ENCODE data around the gene RAB44. TPM values are rescaled to one million over a fixed set of nuclear protein-coding genes. Genes with fewer than 3 reads are reported as not detected.

The RAB44 gene
- total RNA-seq, 6 experiments from 2014 or later = 0.05 to 0.07 (median 0.07) TPM; not detected in 3

GRCh38 chr6:36725581-36725980 lies 28.0 kb downstream of the RAB44 start:
- no peaks in the 10 kb centered on the region for H3K4me1 ChIP-seq
- no peaks in the 10 kb centered on the region for H3K9me3 ChIP-seq
- ATAC-seq (no peak), DNase-seq (no peak)
- H3K4me3 ChIP-seq = no peak overlapping the region
- intact Hi-C loops (cut with DNase I) = no loop called here
- TF ChIP-seq, protein P1, sequence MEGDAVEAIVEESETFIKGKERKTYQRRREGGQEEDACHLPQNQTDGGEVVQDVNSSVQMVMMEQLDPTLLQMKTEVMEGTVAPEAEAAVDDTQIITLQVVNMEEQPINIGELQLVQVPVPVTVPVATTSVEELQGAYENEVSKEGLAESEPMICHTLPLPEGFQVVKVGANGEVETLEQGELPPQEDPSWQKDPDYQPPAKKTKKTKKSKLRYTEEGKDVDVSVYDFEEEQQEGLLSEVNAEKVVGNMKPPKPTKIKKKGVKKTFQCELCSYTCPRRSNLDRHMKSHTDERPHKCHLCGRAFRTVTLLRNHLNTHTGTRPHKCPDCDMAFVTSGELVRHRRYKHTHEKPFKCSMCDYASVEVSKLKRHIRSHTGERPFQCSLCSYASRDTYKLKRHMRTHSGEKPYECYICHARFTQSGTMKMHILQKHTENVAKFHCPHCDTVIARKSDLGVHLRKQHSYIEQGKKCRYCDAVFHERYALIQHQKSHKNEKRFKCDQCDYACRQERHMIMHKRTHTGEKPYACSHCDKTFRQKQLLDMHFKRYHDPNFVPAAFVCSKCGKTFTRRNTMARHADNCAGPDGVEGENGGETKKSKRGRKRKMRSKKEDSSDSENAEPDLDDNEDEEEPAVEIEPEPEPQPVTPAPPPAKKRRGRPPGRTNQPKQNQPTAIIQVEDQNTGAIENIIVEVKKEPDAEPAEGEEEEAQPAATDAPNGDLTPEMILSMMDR (IDR thresholded peaks at IDR 0.05) = no peak
- no peak for TF ChIP-seq POLR2A (IDR thresholded peaks at IDR 0.05)
- H3K36me3 ChIP-seq = no peaks in the 10 kb centered on the region
- 87% methylated on average over 7 of the region's 7 CpGs for WGBS (ENCODE audit: insufficient coverage, low coverage, low lambda C conversion rate, missing lambda C conversion rate)
- H3K27me3 ChIP-seq = no peaks in the 10 kb centered on the region
- no peak overlapping the region for H3K27ac ChIP-seq

DNA sequence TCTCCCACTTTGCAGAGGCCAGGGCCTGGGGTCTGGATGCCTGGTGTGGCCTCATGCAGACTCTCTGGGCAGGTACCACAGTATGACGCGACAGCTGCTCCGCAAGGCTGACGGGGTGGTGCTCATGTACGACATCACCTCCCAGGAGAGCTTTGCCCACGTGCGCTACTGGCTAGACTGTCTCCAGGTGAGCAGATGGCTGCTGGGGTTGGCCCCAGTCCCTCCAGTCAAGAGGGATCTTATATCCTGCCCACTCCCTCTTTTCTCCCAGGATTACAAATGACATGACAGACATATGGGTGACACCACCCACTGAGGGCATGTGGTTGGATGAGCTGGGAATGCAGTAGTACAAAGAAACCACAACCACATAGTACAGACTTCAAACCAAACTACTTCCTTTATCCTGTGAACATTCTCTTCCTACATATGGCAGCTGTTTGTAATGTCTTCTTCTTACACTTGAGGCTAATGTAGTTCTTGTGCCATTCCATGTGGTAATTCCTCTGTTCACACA lies 29.9 kb downstream of the RAB44 start:
- Histone ChIP-seq H3K27ac (no peak overlapping the region), H3K36me3 (no peaks in the 10 kb centered on the region), H3K4me3 (no peak overlapping the region), H3K4me1 (no peaks in the 10 kb centered on the region), H3K27me3 (no peaks in the 10 kb centered on the region), H3K9me3 (no peaks in the 10 kb centered on the region)
- TF ChIP-seq, protein P1 (IDR thresholded peaks at IDR 0.05) = no peak
- no peak for TF ChIP-seq POLR2A (IDR thresholded peaks at IDR 0.05)
- ATAC-seq = no peak
- WGBS (ENCODE audit: insufficient coverage, low coverage, low lambda C conversion rate, missing lambda C conversion rate) = 100% methylated on average over 1 of the region's 7 CpGs
- intact Hi-C loops (cut with DNase I) = no loop called here
- DNase-seq = no peak

DNA sequence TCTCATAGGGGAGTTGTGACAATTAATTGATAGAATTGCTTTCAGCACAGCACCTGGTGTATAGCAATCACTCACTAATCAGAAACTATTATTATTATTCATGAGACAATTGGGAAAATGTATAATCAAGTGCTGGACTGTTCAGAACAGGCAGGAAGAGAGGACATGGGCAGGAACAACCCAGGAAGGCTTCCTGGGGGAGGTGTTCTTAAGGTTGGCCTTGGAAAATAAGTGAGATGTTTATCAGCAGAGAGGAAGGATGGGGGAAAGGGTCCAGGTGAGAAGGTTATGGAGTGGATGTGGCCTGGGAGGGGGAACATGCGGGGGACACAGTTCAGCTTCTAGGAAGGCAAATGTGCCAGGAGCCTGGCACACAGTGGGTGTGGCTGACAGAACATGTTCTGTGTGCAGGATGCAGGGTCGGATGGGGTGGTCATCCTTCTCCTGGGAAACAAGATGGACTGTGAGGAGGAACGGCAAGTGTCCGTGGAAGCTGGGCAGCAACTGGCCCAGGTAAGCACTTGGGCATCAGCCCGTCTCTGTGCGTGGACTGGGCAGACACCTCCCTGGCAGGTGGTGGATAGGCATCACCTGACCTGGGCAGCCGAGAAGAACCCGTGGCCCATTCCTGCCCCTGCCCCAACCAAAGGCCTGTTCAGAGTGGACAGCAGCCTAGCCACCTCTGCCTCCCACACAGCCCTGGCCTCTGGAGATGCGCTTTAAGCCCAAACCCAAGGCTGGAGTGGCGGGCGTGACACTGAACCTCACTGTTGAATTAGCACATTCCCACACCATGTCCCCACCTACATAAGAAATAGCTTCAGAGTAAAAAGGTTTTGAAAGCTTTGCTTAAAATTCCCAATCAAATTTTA lies 30.9 kb downstream of the RAB44 start:
- WGBS (ENCODE audit: insufficient coverage, low coverage, low lambda C conversion rate, missing lambda C conversion rate) = 80% methylated on average over 4 of the region's 11 CpGs
- peak in 1 of 4 donors; percentile 5 for ATAC-seq
- no peak overlapping the region for H3K27ac ChIP-seq
- no peak for DNase-seq
- no peaks in the 10 kb centered on the region for H3K27me3 ChIP-seq
- TF ChIP-seq, protein P1 (IDR thresholded peaks at IDR 0.05) = no peak
- no peak for TF ChIP-seq POLR2A (IDR thresholded peaks at IDR 0.05)
- H3K4me1 ChIP-seq = no peaks in the 10 kb centered on the region
- H3K9me3 ChIP-seq = no peaks in the 10 kb centered on the region
- intact Hi-C loops (cut with DNase I) = no loop called here
- no peak overlapping the region for H3K4me3 ChIP-seq
- no peaks in the 10 kb centered on the region for H3K36me3 ChIP-seq

GRCh38 chr6:36729161-36729524 lies 31.5 kb downstream of the RAB44 start:
- H3K4me1 ChIP-seq = no peaks in the 10 kb centered on the region
- H3K9me3 ChIP-seq = no peaks in the 10 kb centered on the region
- 48% methylated on average over 3 of the region's 3 CpGs for WGBS (ENCODE audit: insufficient coverage, low coverage, low lambda C conversion rate, missing lambda C conversion rate)
- TF ChIP-seq, protein P1 (IDR thresholded peaks at IDR 0.05) = no peak
- TF ChIP-seq POLR2A (IDR thresholded peaks at IDR 0.05) = no peak
- no peaks in the 10 kb centered on the region for H3K27me3 ChIP-seq
- ATAC-seq = no peak
- intact Hi-C loops (cut with DNase I) = no loop called here
- H3K27ac ChIP-seq = no peak overlapping the region
- DNase-seq = no peak
- H3K36me3 ChIP-seq = no peaks in the 10 kb centered on the region
- H3K4me3 ChIP-seq = no peak overlapping the region

All from right lobe of liver (tissue), 6 donors.